Daoy (cell line): ENCODE data around the gene MAP7D2. TPM values are rescaled to one million over a fixed set of nuclear protein-coding genes. Genes with fewer than 3 reads are reported as not detected.

Experiments
- DNase-seq: peaks from one replicate; pipeline ENCODE4 v3.0.0-alpha.2; 2015; ENCODE audit warnings: low read depth
- total RNA-seq: library from RNA; depleted of rRNA; stranded (reverse); fragments of >200 nt; shearing (Covaris generic); gene quantifications from 2 replicates; pipeline ENCODE4 v1.2.3, GENCODE V29; 2014

Gene MAP7D2
- total RNA-seq, 1 experiment from 2014 or later = 1.7 TPM

DNA sequence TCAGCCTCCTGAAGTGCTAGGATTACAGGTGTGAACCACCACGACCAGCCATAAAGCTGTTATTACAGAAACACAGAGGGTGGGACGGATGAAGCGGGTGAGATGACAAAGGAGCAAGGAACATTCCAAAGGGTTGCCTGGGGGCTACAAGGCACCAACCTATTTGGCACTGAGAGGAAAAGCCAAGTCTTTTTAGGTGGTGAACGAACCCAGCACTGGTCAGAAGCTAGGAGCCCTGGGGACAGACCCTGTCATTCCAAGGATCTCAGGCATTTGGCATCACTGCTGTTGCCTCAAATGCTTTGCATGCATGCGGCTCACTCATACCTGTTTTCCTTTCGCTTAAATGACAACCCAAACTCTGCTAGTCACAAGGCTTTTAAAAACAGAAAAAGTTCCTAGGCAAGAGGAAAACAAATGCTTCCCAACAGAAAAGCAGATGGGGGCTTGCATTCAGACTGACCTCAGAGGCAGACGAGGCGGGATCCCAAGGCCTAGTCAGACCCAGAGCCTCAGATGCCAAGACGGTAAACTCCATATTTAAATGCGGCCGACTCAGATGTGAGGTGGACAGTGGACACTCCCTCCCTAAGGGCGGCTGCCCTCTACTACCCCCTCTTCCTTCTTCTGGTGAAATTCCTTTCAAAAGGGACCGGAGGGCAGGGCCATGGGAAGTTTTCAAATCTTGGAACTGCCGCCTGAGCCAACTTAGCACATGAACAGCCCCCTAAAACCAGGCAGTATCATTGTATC is 4.5 kb downstream of the MAP7D2 start:
- DNase-seq = no peak

DNA sequence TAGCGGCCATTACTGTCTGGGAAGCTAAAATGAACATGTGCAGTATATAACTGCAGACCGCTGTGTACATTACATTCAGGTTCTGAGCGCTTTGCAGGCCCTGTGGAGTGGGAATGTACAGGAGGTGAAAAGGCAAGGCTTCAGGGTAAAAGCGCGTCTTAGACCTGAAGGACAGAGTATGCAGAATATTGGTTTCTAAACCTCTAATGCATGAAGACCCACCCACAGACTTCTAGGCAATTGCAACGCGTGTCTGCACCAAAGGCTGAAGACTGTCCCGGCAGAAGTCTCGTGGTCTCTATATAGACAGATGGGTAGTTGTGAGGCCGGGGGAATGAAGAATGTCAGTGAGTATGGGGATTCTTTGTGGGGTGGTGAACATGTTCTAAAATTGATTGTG is 5.4 kb downstream of the MAP7D2 start:
- DNase-seq = no peak

DNA sequence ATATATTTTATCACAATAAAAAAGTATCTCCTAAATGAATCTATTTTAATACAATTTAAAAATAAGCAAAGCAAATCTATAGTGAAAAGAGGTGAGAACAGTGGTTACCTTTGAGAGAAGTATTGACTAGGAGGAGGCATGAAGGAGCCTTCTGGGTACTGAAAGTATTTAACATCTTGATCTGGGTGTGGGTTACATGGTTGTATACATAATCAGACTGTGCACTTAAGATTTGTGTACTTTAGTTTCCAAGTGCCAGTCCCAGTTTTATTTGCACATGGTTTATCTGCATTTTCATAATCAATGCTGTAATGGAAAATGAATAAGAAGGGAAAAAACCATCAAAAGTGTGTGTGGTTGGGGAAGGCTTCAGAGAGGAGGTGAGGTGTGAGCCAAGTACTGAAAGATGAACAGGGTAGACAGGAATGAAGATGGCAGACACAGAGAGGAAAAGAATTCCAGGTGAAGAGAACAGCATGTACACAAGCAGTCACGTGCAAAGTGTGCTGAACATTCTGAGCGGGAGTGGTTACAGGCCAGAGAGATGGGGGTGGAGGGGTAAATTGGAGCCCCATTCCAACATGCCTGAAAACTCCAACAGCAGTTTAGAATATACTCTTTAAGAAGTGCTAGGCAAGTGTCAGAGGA is 14.6 kb downstream of the MAP7D2 start:
- no peak for DNase-seq

DNA sequence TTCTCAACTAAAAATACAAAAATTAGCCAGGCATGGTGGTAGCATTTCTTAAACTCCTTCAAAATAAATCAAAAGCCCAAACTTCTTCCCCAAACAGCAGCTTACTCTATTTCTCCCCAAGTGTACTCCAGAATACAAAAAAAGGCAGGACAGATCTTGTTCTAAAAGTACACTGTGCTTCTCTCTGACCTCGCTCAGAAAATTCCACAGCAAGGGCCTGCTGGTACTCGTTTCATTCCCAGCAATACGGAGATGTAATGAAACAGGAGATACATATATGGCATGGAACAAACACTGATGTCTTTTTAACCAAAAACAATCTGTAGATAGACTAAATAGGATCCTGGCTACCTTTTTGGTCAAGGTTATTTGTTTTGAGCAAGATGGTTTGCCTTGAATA is 25.2 kb downstream of the MAP7D2 start:
- DNase-seq = no peak

DNA sequence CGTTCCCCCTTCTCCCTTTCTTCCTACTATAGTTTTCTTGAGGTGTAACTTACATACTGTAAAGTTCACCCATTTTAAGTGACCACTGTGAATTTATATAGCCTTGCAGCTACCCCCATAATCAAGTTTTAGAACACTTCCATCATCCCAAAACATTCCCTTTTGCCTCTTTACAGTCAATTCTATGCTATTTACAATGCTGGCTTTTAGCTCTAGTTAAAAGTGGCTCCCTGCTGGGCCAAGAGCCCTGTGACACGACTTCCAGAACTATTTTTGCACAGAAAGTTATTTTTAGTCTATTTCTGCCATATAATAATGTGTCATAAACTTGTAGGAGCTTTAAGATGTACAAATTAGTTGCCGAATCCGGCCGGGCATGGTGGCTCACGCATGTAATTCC is 26.9 kb downstream of the MAP7D2 start:
- DNase-seq = no peak

DNA sequence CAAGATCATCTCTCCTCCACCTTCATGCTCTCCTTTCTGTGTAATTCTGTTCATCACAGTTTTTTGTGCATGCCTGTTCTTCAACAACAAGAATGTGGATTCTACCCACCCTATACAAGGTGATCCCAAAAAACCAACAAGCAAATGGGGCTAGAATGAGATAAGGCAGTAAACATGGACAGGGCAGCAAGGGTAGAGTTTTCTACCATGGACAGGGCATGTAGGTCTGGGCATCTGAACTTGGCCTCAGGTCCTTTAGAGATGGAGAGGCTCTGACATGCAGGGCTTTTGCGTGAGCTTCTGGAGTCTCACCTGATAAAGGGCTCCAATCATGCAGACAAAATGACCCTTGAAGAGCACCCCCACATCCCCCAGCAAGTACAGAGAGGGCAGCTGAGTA is 36.4 kb downstream of the MAP7D2 start:
- DNase-seq = no peak

DNA sequence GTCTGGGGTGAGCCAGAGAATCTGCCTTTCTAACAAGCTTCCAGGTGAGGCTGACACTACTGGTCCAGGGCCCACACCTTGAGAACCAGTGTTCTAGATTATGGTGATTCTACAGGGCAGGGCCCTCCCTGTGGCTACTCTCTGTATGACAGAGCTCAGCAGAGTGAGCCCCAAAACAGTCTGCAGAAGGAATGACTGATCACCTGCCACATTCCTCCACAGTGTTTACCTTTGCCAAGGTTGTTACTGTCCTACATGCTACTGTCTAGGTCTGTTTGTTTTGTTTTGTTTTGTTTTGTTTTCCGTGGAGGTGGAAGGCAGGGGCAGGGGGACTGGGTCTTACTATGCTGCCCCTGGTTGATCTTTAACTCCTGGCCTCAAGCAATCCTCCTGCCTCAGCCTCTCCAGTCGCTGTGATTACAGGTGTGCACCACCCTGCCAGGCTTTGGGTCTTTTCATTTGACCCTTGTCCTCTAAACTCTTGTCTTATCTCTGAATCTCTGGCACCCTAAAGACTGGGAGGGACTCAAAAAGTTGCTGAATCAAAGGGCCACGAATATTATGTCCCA is 45.1 kb downstream of the MAP7D2 start:
- no peak for DNase-seq

DNA sequence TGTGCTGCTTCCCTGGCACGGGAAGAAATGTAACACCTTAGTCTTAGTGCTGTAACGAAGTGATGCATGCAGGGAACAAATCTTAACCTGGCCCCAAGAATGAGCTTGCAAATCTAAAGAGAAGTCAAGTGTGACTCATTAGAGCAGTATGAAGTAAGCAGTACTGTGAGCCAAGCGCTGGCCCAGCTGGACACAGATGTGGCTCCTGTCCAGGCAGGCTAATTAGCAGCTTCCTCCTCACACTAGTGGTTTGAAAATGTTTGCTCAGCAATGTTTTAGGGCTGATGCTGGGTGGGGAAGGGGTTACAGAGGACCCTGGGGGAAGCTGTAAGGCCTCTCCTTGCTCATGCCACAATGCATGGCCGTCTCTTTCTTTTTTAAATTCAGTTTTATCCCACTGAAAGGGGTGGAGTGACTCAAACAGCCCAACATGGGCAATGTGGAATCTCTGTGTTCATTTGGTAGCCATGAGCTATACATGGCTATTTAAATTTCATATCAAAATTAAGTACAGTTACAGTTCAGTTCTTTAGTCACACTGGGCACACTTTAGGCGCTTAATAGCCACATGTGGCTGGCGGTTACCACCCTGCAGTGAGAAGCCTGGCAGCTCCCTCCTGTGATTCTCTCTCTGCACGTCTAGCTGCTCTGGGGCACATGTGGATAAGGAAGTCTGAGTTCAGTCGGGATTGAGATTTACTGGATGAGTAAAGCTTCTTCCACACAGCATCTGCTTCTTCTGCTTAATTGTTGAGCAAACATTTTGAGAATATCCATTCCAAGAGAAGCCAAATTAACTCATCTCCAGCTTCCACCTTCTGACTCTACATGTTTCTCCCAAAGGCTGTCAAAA is 48.8 kb downstream of the MAP7D2 start:
- DNase-seq = peak; percentile 83

DNA sequence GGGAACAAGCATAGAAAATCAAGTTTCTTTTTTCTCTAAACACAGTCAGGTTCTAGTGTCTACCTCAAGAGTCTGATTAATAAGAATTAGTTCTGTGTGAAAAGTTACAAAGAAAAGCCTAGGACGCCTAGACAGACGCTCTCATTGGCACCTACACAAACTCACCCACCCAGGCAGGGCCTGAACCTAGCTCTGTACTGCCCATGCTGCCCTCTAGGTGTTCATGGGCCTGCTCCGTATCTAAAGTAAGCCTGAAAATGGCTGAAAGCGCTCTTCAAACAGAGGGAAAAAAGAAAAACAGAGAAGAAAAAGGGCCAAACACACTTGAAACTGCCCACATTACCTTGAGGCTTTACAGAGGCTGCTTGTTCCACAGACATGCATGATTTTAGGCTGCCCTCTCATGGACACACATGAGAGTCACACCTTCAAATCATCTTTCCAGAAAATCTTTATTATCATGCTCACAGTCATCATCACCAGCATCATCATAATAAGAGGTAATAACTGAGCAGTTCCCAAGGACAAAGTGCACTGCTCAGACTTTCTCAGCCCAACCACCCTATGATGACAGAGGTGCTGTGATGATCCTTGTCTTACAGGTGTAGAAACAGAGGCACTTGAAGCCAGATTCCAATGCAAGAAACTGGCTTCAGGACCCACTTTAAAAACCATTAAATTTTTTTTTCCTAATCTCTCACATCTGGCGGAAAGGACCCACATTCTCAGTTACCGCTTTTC is 49.6 kb downstream of the MAP7D2 start:
- peak; percentile 44 for DNase-seq

DNA sequence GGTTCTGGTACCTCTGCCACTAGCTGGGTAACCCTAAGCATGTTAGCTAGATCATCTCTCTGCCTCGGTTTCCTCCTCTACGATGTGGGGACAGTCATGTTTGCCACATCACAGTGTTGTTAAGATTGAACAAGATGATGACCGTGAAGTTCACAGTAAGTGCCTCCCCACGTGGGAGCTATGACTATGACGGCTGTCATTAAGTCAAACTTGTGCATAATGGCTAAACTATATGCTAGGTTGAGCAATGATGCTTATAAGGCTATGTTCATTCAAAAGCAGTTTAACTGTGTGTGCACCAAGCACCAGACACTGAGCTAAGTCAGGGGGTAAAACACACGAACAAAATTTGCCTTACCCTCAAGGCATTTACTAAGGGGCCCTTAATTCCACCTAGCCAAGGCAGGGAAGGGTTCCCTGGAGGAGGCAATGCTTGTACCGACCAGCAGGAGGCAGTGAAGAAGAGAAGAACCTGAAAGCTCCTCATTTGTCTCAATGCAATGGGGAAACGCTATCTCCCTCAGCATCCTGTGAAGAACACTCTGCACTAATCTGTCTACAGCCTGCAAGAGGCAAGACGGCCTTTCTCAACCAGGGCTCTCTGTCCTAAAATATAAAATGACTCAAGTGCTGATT is 52.9 kb downstream of the MAP7D2 start:
- DNase-seq = peak; percentile 3

DNA sequence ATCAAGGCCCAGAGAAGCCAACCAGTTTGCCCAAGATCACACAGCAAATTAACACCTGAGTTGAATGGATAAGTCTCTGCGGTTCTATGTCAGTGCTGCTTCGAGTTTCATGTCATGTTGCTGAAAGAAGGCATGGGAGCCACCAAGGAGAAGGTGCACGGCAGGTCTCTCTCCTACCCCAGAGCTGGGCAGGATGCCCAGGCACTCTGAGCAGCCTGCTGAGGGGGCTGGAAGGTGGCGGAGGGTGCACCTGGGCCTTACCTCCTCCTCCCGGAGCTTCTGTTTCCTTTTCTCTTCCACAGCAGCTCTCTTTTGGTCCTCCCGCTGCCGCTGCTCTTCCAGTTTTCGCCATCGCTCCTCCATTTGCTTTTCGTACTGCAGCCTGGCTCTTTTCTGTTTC is 53.6 kb downstream of the MAP7D2 start:
- no peak for DNase-seq

DNA sequence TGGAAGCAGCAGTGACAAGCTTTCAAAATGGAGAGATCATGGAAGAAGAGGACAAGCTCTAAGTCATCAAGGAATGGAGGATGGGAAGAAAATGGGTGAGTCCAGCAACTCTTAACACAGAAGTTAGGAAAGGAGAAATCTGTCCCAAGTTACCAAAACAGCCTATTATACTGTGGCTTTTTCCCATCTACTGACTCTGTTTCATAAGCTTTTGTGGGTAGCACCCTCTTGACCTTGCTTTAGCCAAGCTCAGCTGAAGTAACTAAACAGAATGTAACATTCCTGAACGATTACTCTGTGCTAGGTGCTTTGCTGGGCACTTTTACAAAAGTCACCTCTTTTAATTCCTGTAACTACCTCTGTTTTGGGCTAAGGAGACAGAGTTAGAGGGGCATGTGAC is 54.9 kb downstream of the MAP7D2 start:
- DNase-seq = no peak

DNA sequence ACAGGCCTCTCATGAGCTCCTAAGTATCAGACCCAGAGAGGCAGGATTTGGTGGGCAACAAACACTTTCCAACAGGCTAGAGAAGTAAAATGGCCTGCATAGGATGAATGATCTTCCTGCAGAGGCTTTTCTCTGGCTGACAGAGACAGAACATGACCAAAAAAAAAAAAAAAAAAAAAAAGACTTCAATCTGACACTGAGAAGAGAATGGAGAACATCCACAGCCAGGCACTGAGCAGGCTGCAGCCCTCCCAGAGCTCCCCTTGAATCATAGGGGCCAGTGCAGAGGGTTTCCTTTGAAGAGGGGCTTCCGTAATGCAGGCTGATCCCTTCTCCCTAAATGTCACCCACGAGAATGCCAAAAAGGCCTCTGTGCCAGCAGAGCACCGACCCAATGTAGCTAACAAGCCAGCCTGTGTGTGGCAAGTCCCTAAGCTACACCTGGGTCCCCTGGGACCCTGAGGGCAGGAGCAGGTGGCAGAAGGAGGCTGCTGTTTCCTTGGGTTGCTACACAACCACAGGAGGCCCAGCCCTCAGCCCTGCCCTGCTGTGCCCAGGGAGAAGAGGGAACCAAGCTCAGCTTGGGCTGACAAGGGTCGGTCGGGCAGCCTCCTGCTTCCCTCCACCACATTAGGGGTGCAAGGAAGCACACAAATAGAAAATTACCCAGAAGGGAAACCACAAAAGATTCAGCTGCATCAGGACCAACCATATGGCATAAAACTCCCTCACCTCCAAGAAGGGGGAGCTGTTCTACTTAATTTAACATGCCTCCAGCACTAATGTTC is 55.6 kb downstream of the MAP7D2 start:
- DNase-seq = no peak

DNA sequence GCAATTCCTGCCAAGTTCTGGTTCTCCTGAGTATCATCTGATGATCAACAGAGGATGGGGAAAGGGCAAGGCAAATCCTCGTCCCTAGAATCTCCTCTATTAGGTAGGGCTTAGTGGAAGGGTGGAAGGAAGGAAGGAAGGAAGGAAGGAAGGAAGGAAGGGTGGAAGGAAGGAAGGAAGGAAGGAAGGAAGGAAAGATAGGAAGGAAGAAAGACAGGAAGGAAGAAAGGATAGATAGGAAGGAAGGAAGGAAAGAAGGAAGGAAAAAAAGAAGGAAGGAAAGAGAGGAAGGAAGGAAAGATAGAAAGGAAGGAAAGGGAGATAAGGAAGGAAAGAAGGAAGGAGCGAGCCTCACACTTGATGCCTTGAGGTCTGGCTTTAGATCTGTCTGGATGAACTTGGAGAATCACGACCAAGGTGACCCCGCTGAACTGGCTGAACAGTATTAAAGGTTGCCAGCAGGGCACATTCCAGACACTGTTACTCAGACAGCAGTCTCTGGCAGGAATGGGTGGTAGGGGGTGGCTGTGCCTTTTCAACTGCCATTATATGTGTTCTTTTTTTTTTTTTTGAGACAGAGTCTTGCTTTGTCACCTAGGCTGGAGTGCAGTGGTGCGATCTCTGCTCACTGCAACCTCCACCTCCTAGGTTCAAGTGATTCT is 57.1 kb downstream of the MAP7D2 start:
- no peak for DNase-seq

DNA sequence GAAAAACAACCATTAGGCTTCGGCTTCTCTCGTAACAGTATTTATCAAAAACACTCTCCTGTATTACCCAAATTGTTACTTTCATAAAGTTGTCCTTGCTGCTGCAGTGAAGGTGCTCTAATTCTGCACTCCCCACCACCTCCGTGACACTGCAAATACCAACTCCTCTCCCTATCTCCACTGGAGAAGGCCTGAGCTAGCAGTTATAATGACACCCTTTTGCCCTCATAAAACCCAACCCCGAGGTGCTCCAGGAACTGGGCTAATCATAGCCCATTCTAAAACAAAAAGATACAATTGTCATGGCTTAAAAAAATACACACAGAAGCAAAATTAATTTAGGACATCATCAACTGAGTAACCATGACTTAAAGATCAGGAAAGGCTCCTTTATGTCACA is 59.2 kb downstream of the MAP7D2 start:
- no peak for DNase-seq

DNA sequence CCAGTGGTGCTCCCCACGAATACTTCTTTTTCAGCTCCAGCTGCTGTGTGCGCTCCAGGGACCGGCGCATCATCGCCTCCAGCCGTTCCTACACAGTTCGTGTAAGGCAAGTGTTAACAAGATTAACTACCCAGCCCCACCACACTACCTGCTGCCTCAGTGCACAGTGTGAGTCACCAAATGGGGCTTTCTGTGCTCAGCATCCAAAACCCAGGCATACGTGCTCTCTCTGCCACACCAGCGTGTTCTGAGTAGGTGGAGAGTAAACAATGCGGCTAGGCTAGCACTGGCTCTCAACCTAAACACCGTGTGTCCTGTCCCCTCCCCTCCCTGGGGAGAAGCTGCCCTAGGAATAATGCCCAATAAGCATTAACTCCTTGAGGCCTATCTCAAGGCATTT is 60.0 kb downstream of the MAP7D2 start:
- DNase-seq = peak; percentile 25

DNA sequence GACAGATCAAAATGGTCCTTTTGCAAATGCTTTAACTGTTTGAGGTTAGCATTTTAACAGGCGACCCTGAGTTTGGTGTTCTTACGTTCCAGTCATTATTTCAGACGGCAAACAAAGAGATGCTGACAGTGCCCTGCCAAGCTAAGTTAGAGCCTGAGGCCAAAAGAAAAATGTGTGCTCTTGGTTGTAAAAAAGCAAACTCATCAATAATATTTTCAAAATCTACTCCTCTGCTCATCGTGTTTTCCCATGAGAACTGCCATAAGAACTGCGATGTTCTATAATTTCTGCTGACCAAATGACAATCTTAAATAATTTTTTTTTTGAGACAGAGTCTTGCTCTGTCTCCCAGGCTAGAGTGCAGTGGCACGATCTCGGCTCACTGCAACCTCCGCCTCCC is 63.2 kb downstream of the MAP7D2 start:
- DNase-seq = no peak

DNA sequence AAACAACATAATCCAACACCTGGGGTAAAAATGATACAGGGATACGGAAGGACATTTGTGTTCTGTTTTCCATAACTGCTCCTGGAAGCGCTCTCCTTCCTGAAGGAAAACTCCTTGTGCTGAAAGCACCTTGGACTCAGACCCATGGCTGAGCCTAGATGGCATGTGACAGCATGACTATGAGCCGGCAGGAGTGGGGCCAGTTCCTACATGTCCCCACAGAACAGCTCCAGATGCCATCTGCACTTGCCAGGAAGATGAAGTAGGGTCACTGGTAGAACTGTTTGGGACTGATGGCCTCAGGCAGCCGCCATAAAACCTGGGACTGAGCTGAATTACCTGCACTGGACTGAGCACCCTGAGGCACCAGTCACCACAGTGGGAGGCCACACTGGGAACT is 69.8 kb downstream of the MAP7D2 start:
- no peak for DNase-seq

DNA sequence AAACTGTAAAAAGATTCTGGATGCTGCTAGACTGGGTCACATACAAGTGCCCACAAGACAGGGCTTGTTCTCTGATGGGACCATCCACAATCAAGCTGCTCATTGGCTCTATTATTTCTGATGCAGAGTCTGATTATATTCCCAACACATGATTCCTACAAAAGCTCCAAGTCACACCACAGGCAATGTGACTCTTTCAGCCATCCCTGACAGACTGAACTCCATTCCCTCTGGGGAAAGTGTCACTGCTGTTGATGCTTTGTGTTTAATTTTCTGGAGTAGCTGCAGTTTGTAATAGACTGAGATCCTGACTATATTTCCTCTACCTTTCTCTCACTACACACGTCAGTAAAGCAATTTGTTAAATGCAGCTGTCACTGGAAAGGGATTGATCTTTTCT is 70.5 kb downstream of the MAP7D2 start:
- DNase-seq = no peak

DNA sequence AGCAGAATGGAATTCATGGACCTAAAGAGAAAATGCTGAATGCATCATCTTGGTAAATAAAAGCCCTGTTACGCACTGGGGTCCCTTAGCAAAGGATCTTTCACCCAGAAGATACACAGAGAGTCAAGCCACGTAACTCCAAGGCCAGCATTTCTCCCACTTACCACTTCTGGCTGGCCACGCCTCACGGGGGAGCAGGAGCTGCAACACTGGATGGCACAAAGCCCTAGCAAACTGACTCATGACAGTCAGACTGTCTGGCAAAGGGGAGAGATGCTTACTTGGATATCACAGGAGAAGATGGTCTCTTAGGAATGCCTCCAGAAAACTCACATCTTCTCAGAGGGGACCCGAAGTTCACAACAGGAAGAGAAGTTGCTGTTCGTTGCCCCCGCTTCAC is 74.5 kb downstream of the MAP7D2 start:
- peak; percentile 6 for DNase-seq
